Measurements from ENCODE around the gene SMOC2. TPM values are rescaled to one million over a fixed set of nuclear protein-coding genes. Genes with fewer than 3 reads are reported as not detected.

The SMOC2 gene
- total and polyA plus RNA-seq, 12 donors: 3.0 to 32.0 (median 10.5) TPM

GRCh38 chr6:168708984-168709383 lies 268.0 kb downstream of the SMOC2 start:
- intact Hi-C loops (cut with DNase I): no loop called here
- 40 to 60% (median 50%) methylated on average over 2 of the region's 2 CpGs for WGBS, 4 donors

GRCh38 chr6:168709390-168709789 lies 268.4 kb downstream of the SMOC2 start:
- Histone ChIP-seq H3K27ac (no peak overlapping the region), H3K9me3 (replicated peaks in 1 of 3) (no peaks in the 10 kb centered on the region), H3K27me3 (peaks cover 3% of the 10 kb centered on the region), H3K4me1 (replicated peaks in 1 of 2) (no peaks in the 10 kb centered on the region), H3K36me3 (replicated peaks in 1 of 2) (no peaks in the 10 kb centered on the region), H3K4me3 (no peak overlapping the region)
- 65 to 78% (median 73%) methylated on average over 8 to 9 of the region's 9 CpGs for WGBS, 4 donors
- TF ChIP-seq POLR2A (IDR thresholded peaks at IDR 0.05) (no peak), CTCF (IDR thresholded peaks at IDR 0.05) (no peak)
- DNase-seq: peak in 1 of 7 donors; percentile 35
- intact Hi-C loops (cut with DNase I): no loop called here

More at GRCh38 chr6:168708984-168709383, 268.0 kb downstream of the SMOC2 start:
- no peak for TF ChIP-seq CTCF (IDR thresholded peaks at IDR 0.05)
- TF ChIP-seq POLR2A (IDR thresholded peaks at IDR 0.05): no peak
- peaks cover 3% of the 10 kb centered on the region for H3K27me3 ChIP-seq
- DNase-seq: peak in 1 of 7 donors; percentile 36
- H3K9me3 ChIP-seq (replicated peaks in 1 of 3): no peaks in the 10 kb centered on the region
- H3K36me3 ChIP-seq (replicated peaks in 1 of 2): no peaks in the 10 kb centered on the region
- no peak overlapping the region for H3K4me3 ChIP-seq
- no peaks in the 10 kb centered on the region for H3K4me1 ChIP-seq (replicated peaks in 1 of 2)
- H3K27ac ChIP-seq: no peak overlapping the region

GRCh38 chr6:168709991-168710390 lies 269.0 kb downstream of the SMOC2 start:
- no peak overlapping the region for H3K27ac ChIP-seq
- no peak overlapping the region for H3K4me3 ChIP-seq
- no peak for DNase-seq
- H3K36me3 ChIP-seq (replicated peaks in 1 of 2): no peaks in the 10 kb centered on the region
- TF ChIP-seq POLR2A (IDR thresholded peaks at IDR 0.05) (no peak), CTCF (IDR thresholded peaks at IDR 0.05) (no peak)
- intact Hi-C loops (cut with DNase I): no loop called here
- WGBS, 4 donors: 82 to 89% (median 85%) methylated on average over 9 of the region's 9 CpGs
- H3K9me3 ChIP-seq (replicated peaks in 1 of 3): no peaks in the 10 kb centered on the region
- H3K4me1 ChIP-seq (replicated peaks in 1 of 2): no peaks in the 10 kb centered on the region
- H3K27me3 ChIP-seq: peaks cover 3% of the 10 kb centered on the region

- Histone ChIP-seq H3K27me3 (peaks cover 3% of the 10 kb centered on the region), H3K9me3 (replicated peaks in 1 of 3) (no peaks in the 10 kb centered on the region), H3K27ac (no peak overlapping the region), H3K4me1 (replicated peaks in 1 of 2) (no peaks in the 10 kb centered on the region), H3K36me3 (replicated peaks in 1 of 2) (no peaks in the 10 kb centered on the region), H3K4me3 (no peak overlapping the region)
- intact Hi-C loops (cut with DNase I): no loop called here
- no peak for DNase-seq
- TF ChIP-seq CTCF (IDR thresholded peaks at IDR 0.05) (peak; percentile 24 to 51 (median 38)), POLR2A (IDR thresholded peaks at IDR 0.05) (no peak)
- WGBS, 4 donors: 29 to 33% (median 32%) methylated on average over 5 of the region's 5 CpGs
Measured at GRCh38 chr6:168711049-168711640, 270.2 kb downstream of the SMOC2 start.
